Neural cell (in vitro differentiated cells): ENCODE results near the gene NPLOC4. TPM values are rescaled to one million over a fixed set of nuclear protein-coding genes. Genes with fewer than 3 reads are reported as not detected.

Experiments used
- H2AFZ ChIP-seq: fragments of 200-600, 300-800 bp; sonication (generic), shearing (Covaris generic); 2 replicates; pipeline ENCODE4 v1.6.0; 2014; ENCODE audit warnings: low read depth, mild to moderate bottlenecking, antibody characterized with exemption, low read length, moderate library complexity
- H3F3A ChIP-seq: fragments of 200-600 bp; shearing (Covaris generic); 2 replicates; pipeline ENCODE4 v1.6.1; 2016; ENCODE audit warnings: mild to moderate bottlenecking, moderate library complexity, mixed read lengths, antibody characterized with exemption, low read length; ENCODE audit not compliant: insufficient read depth, poor library complexity, severe bottlenecking
- H3K27ac ChIP-seq: fragments of 200-600, 300-800 bp; sonication (generic), shearing (Covaris generic); 2 replicates; pipeline ENCODE4 v1.5.1; 2014; ENCODE audit warnings: mild to moderate bottlenecking, low read length, moderate library complexity
- H3K27me3 ChIP-seq: fragments of 300-800, 200-600 bp; sonication (generic), shearing (Covaris generic); 2 replicates; pipeline ENCODE4 v1.6.0; 2014; ENCODE audit warnings: mild to moderate bottlenecking, low read depth, low read length, moderate library complexity; ENCODE audit not compliant: insufficient read depth
- H3K36me3 ChIP-seq: fragments of 300-800, 200-600 bp; sonication (generic), shearing (Covaris generic); 2 replicates; pipeline ENCODE4 v1.5.1; 2014; ENCODE audit warnings: mild to moderate bottlenecking, antibody characterized with exemption, low read length, moderate library complexity; ENCODE audit not compliant: insufficient read depth
- H3K4me2 ChIP-seq: fragments of 300-800, 200-600 bp; sonication (generic), shearing (Covaris generic); 2 replicates; pipeline ENCODE4 v1.6.0; 2014; ENCODE audit warnings: mild to moderate bottlenecking, low read length
- H3K4me3 ChIP-seq: fragments of 300-800, 200-600 bp; sonication (generic), shearing (Covaris generic); 2 replicates; pipeline ENCODE4 v1.5.1; 2014; ENCODE audit warnings: mild to moderate bottlenecking, low read length, moderate library complexity
- H3K79me2 ChIP-seq: fragments of 200-600 bp; shearing (Covaris generic); replicated peaks from 2 replicates; pipeline ENCODE4 v1.6.0; 2014; ENCODE audit warnings: mild to moderate bottlenecking, low read length, moderate library complexity; ENCODE audit not compliant: insufficient read depth
- H3K9ac ChIP-seq: fragments of 300-800, 200-600 bp; sonication (generic), shearing (Covaris generic); 2 replicates; pipeline ENCODE4 v1.6.1; 2016; ENCODE audit warnings: mild to moderate bottlenecking, low read length, mixed read lengths
- H3K9me2 ChIP-seq: fragments of 200-600 bp; shearing (Covaris generic); 2 replicates; pipeline ENCODE4 v1.6.1; 2016; ENCODE audit warnings: mild to moderate bottlenecking, low read length, mixed read lengths; ENCODE audit not compliant: insufficient read depth
- H3K9me3 ChIP-seq: fragments of 200-600, 300-800 bp; sonication (generic), shearing (Covaris generic); 2 replicates; pipeline ENCODE4 v1.6.1; 2016; ENCODE audit warnings: mild to moderate bottlenecking, mixed run types, low read length, moderate library complexity, mixed read lengths
- H4K20me1 ChIP-seq: fragments of 200-600 bp; shearing (Covaris generic); 2 replicates; pipeline ENCODE4 v1.6.1; 2016; ENCODE audit warnings: mild to moderate bottlenecking, mixed run types; ENCODE audit not compliant: insufficient read depth
- EP300 ChIP-seq: fragments of 450-650 bp; conservative IDR thresholded peaks from 2 replicates; pipeline ENCODE4 v1.6.1; 2014; ENCODE audit warnings: antibody characterized with exemption, mild to moderate bottlenecking, moderate library complexity; ENCODE audit not compliant: poor library complexity, severe bottlenecking
- EZH2 ChIP-seq: fragments of 200-600, 300-800 bp; shearing (Covaris generic), sonication (generic); IDR thresholded peaks from 2 replicates; pipeline ENCODE4 v1.6.1; 2014; ENCODE audit warnings: antibody characterized with exemption, low read length, borderline replicate concordance, mild to moderate bottlenecking; ENCODE audit not compliant: insufficient read depth, poor library complexity, severe bottlenecking
- MXI1 ChIP-seq: fragments of 450-650 bp; conservative IDR thresholded peaks from 2 replicates; pipeline ENCODE4 v1.6.1; 2014; ENCODE audit warnings: antibody characterized with exemption, mild to moderate bottlenecking; ENCODE audit not compliant: poor library complexity, severe bottlenecking
- POLR2AphosphoS5 ChIP-seq: IDR thresholded peaks from 2 replicates; pipeline ENCODE4 v1.6.1; 2012
- RAD21 ChIP-seq: fragments of 450-650 bp; conservative IDR thresholded peaks from 2 replicates; pipeline ENCODE4 v1.6.1; 2014; ENCODE audit warnings: antibody characterized with exemption, mild to moderate bottlenecking, moderate library complexity
- REST ChIP-seq: IDR thresholded peaks from 2 replicates; pipeline ENCODE4 v1.6.1; 2012; ENCODE audit warnings: borderline replicate concordance
- SMC3 ChIP-seq: fragments of 450-650 bp; conservative IDR thresholded peaks from 2 replicates; pipeline ENCODE4 v1.6.1; 2014; ENCODE audit warnings: antibody characterized with exemption, mild to moderate bottlenecking, moderate library complexity; ENCODE audit not compliant: poor library complexity
- TAF1 ChIP-seq: IDR thresholded peaks from 2 replicates; pipeline ENCODE4 v1.6.1; 2012; ENCODE audit warnings: low read depth
- polyA plus RNA-seq: library from polyadenylated mRNA; depleted of rRNA; stranded (reverse); fragments of >200 nt; gene quantifications from 2 replicates; pipeline ENCODE4 v1.2.3, GENCODE V29; 2014
- TF ChIP-seq, protein P1 (sequence below): fragments of 450-650 bp; IDR thresholded peaks from 2 replicates; pipeline ENCODE4 v1.5.1; 2014; ENCODE audit warnings: antibody characterized with exemption, mild to moderate bottlenecking, moderate library complexity; ENCODE audit not compliant: poor library complexity, severe bottlenecking

Gene NPLOC4
- polyA plus RNA-seq, 1 donor from 2014 or later: 32.3 TPM

- Histone ChIP-seq H4K20me1 (no peaks in the 10 kb centered on the region), H3K4me2 (no peak overlapping the region), H3K27ac (no peak overlapping the region), H3F3A (no peaks in the 10 kb centered on the region), H3K4me3 (no peak overlapping the region), H3K9me2 (no peaks in the 10 kb centered on the region), H3K27me3 (no peaks in the 10 kb centered on the region), H3K9me3 (no peaks in the 10 kb centered on the region), H3K79me2 (no peaks in the 10 kb centered on the region), H3K36me3 (no peaks in the 10 kb centered on the region), H3K9ac (no peak overlapping the region), H2AFZ (no peak overlapping the region)
- TF ChIP-seq REST: no peak
- no peak for TF ChIP-seq EP300
- no peak for TF ChIP-seq RAD21
- no peak for TF ChIP-seq SMC3
- TF ChIP-seq TAF1: no peak
- no peak for TF ChIP-seq MXI1
- TF ChIP-seq POLR2AphosphoS5: no peak
- no peak for TF ChIP-seq EZH2
- TF ChIP-seq, protein P1, sequence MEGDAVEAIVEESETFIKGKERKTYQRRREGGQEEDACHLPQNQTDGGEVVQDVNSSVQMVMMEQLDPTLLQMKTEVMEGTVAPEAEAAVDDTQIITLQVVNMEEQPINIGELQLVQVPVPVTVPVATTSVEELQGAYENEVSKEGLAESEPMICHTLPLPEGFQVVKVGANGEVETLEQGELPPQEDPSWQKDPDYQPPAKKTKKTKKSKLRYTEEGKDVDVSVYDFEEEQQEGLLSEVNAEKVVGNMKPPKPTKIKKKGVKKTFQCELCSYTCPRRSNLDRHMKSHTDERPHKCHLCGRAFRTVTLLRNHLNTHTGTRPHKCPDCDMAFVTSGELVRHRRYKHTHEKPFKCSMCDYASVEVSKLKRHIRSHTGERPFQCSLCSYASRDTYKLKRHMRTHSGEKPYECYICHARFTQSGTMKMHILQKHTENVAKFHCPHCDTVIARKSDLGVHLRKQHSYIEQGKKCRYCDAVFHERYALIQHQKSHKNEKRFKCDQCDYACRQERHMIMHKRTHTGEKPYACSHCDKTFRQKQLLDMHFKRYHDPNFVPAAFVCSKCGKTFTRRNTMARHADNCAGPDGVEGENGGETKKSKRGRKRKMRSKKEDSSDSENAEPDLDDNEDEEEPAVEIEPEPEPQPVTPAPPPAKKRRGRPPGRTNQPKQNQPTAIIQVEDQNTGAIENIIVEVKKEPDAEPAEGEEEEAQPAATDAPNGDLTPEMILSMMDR: no peak
Measured at GRCh38 chr17:81660441-81660840, 23.5 kb upstream of the NPLOC4 start.

- Histone ChIP-seq H3K36me3 (no peaks in the 10 kb centered on the region), H3K9me3 (no peaks in the 10 kb centered on the region), H3K9me2 (no peaks in the 10 kb centered on the region), H3K4me2 (no peak overlapping the region), H3K4me3 (no peak overlapping the region), H3K79me2 (no peaks in the 10 kb centered on the region), H2AFZ (no peak overlapping the region), H4K20me1 (no peaks in the 10 kb centered on the region), H3K9ac (no peak overlapping the region), H3K27ac (no peak overlapping the region), H3F3A (no peaks in the 10 kb centered on the region), H3K27me3 (no peaks in the 10 kb centered on the region)
- TF ChIP-seq EZH2 (no peak), RAD21 (no peak), SMC3 (no peak), EP300 (no peak), MXI1 (no peak), TAF1 (no peak), REST (no peak), POLR2AphosphoS5 (no peak)
- TF ChIP-seq, protein P1: no peak
Measured at GRCh38 chr17:81659038-81659437, 22.1 kb upstream of the NPLOC4 start.
